A549 treated with CpdA at 1 μM for 4 hours (cell line): ENCODE results near the gene GSPT2. TPM values are rescaled to one million over a fixed set of nuclear protein-coding genes. Genes with fewer than 3 reads are reported as not detected.

ENCODE experiments used
- total RNA-seq: library from RNA; stranded (reverse); fragments of 200-300 nt; extraction: Qiagen RNA extraction; gene quantifications from 5 replicates; pipeline ENCODE4 v1.2.3, GENCODE V29; 2022; ENCODE audit warnings: low read depth

Gene GSPT2
- total RNA-seq: 7.6 to 10.3 TPM (median 8.5 TPM) in 5 replicates

DNA sequence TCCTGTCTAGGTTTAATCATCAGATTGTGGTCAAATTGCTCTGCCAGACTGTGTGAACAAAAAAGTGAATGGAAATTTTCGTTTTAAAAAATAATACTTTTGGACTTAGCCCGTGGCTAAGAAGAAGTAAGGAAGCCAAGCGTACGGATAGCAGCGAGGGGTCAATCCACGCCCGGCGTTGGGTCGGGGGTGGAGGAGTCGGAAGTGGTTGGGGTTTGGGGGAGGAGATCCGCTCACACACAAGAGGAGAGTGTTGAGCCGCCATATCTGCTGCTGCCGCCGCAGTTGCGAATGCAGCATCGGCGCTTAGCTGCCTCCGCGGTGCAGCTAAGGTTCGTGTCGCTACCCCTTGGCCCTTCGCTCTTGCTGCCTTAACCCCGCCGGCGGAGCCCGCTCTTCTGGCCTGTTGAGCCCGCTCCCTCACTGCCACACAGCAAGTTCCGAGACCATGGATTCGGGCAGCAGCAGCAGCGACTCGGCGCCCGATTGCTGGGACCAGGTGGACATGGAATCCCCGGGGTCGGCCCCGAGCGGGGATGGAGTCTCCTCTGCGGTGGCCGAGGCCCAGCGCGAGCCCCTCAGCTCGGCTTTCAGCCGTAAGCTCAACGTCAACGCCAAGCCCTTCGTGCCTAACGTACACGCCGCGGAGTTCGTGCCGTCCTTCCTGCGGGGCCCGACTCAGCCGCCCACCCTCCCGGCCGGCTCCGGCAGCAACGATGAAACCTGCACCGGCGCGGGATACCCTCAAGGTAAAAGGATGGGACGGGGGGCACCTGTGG lies at the start of gene GSPT2:
Gene GSPT2 (plus strand): TSS at position 264 of the 779 bp plus-strand sequence. CDS start 185 bp downstream, at position 449.

GRCh38 chrX:51710277-51711164 lies 32.7 kb upstream of the GSPT2 start, which contains the start of gene CENPVL1:
CENPVL1 (plus strand) TSS chrX:51710512; CDS start chrX:51710512, 0 bp downstream.

Other genes with a start within 250 kb of the GSPT2 start
- 3.1 to 3.6 TPM (median 3.4 TPM) in 5 replicates for gene NUDT11, start 246.8 kb upstream of the GSPT2 start, total RNA-seq
- gene CENPVL3, start 124.5 kb upstream of the GSPT2 start, total RNA-seq: 0.13 to 0.47 TPM (median 0.17 TPM) in 5 replicates
- not detected in 5 replicates for gene CENPVL2, start 60.6 kb upstream of the GSPT2 start, total RNA-seq
- gene CENPVL1, start 32.9 kb upstream of the GSPT2 start, total RNA-seq: not detected in 5 replicates
- gene MAGED1, start 150.2 kb downstream of the GSPT2 start, total RNA-seq: 64.7 to 90.0 TPM (median 81.9 TPM) in 5 replicates